ENCODE measurements around the gene PLCB2.

The PLCB2 gene, protein sequence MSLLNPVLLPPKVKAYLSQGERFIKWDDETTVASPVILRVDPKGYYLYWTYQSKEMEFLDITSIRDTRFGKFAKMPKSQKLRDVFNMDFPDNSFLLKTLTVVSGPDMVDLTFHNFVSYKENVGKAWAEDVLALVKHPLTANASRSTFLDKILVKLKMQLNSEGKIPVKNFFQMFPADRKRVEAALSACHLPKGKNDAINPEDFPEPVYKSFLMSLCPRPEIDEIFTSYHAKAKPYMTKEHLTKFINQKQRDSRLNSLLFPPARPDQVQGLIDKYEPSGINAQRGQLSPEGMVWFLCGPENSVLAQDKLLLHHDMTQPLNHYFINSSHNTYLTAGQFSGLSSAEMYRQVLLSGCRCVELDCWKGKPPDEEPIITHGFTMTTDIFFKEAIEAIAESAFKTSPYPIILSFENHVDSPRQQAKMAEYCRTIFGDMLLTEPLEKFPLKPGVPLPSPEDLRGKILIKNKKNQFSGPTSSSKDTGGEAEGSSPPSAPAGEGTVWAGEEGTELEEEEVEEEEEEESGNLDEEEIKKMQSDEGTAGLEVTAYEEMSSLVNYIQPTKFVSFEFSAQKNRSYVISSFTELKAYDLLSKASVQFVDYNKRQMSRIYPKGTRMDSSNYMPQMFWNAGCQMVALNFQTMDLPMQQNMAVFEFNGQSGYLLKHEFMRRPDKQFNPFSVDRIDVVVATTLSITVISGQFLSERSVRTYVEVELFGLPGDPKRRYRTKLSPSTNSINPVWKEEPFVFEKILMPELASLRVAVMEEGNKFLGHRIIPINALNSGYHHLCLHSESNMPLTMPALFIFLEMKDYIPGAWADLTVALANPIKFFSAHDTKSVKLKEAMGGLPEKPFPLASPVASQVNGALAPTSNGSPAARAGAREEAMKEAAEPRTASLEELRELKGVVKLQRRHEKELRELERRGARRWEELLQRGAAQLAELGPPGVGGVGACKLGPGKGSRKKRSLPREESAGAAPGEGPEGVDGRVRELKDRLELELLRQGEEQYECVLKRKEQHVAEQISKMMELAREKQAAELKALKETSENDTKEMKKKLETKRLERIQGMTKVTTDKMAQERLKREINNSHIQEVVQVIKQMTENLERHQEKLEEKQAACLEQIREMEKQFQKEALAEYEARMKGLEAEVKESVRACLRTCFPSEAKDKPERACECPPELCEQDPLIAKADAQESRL

DNA sequence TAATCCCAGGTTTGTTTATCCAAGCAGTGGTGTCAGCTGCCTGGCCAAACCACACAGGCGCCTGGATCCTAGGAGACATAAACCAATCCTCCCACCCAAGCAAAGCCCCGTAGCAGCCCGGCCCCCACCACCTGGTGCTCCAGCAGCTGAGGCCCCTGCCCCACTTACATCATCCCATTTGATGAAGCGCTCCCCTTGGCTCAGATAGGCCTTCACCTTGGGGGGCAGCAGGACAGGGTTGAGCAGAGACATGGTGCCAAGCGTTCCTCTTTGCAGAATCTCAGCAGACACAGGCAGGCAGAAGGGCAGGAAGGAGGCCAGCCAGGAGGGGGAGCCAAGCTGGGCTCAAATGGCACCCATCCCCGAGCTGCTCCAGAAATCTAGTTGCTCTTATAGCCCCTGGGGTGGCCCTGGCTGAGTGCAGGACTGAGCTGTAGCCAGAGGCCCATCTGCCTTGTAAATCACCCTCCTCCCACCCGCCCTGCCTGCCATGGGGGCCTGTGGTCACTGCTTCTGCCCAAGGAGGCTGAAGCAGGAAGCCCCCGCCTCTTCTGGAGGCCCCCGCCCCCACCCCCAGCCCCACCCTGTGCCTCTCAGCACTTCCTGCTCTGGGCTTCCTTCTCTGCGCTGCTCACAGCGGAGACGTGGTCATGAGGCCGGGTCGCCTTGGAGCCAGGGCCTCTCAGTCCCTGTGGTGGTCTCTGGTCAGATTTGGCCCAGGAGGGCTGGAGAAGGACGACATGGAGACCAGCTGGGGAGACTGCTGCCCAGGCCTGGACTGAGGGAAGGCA lies at the start of gene PLCB2:
Gene PLCB2 (minus strand): TSS at position 515 of the 791 bp plus-strand sequence. CDS start 263 bp downstream, at position 252.
- peak in 1 of 2 donors; percentile 25 for DNase-seq (ENCODE audit: low read depth in 2 of 2)

DNA sequence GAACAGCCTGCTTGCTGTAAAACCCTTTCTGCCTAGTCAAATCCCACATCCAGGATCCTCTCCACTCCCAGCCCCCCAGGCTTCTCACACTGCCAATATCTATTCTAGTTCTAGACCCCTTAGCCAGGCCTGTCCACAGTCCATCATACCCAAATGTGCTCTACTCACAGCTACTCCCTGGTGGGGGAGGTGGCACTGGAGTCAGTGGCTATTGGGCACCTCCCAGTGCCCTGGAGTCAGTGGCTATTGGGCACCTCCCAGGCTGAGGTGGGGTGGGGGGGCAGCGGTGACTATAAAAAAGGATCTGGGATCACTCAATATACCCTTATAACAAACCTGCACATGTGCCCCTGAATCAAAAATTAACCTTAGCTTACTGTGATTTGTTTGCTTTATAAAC lies 49.5 kb upstream of the PLCB2 start:
- no peak for DNase-seq (ENCODE audit: low read depth in 2 of 2)

DNA sequence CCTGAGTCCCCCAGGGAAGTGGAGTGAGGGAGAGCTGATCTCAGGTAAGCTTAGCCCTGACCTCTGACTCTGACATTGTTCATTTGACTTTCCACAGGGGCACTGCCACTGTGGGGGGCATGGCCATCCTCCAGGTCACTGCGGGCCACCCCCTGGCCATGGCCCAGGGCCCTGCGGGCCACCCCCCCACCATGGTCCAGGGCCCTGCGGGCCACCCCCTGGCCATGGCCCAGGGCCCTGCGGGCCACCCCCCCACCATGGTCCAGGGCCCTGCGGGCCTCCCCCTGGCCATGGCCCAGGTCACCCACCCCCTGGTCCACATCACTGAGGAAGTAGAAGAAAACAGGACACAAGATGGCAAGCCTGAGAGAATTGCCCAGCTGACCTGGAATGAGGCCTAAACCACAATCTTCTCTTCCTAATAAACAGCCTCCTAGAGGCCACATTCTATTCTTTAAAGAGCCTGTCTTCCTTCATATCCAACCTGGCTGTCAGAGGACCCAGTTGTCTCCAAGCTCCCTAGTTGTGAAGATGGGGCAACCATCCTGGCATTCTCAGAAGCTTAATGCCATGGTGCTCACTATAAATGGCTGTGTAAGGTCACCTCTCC lies 48.3 kb upstream of the PLCB2 start:
- DNase-seq (ENCODE audit: low read depth in 2 of 2) = no peak

DNA sequence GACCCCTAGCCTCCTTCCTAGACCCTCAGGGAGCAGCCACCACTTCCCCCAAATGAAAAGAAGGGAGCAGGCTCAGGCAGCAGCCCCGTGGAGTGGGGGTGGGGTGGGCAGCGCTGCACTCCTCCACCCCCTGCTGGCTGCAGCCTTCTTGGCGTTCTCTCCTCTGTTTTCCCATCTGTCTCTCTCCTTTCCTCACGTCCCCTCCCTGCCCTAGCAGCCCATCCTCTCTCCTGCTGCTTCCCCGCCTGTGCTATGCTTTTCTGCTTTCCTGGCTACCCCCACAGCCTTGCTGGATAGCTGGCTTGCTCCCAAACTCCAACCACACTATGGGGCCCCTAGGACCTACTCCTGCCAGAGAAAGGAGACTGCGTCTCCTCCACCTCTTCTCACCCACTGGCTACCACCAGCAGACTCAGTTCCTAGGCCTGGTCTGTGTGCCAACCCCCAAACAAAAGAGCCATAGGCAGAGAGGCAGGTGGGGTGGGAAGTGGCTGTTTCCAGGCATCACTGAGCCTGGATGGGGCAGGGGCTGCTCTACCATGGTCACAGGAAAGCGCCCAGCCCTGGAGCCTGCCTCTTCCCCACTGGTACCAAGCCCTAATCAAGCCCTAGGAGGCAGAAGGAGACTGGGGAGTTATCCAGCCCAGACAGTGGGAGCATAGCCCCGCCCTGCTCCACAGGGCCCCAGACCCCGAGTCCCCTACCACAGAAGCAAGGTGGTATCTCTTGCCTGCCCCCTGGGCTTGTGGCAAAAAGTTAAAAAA lies 46.9 kb upstream of the PLCB2 start:
- DNase-seq (ENCODE audit: low read depth in 2 of 2) = no peak

DNA sequence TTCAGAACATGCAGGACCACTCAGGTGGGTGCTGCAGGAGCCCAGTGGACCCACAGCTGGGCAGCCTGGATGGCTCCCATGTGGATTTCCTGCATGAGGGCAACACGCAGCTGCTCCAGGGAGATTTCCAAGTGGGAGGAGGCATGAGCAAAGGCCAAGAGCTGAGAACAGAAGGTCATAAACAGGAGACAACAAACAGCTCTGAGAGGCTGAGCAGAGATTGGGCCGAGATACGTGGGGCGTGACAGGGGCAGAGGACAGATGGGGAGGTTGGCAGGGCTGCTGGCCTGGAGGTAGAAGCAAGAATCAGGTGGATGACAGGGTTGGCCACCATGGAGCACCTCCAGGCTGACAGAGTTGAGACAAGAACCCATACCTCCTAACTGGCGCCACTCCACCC lies 46.0 kb upstream of the PLCB2 start:
- DNase-seq (ENCODE audit: low read depth in 2 of 2) = no peak

DNA sequence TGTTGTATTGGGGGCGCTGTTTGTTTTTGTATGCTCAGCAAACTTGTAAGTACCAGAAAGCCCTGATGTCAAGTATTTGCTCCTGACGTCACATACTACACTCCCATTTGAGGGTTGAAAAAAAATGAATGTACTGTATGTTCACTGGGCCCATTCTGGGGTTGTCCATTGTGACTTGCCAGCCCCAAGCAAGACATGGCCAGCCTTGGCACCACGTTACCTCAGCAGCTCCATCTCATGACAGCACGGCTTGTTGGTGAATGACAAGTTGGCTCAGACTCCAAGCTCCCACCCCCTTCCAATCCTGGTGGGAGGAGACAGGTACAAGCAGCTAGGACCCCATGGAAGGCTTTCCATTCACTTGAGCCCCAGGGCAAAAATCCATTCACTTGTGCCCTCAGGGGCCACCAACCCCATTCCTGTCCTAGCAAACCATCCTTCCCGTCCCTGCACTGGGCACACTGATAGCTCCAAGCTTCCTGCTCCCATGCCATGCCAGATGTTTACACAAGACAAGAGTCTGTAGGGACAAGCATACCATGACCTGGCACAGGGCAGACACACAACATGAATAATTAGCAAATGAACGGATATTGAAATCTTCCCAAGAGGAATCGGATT lies 44.7 kb upstream of the PLCB2 start:
- no peak for DNase-seq (ENCODE audit: low read depth in 2 of 2)

DNA sequence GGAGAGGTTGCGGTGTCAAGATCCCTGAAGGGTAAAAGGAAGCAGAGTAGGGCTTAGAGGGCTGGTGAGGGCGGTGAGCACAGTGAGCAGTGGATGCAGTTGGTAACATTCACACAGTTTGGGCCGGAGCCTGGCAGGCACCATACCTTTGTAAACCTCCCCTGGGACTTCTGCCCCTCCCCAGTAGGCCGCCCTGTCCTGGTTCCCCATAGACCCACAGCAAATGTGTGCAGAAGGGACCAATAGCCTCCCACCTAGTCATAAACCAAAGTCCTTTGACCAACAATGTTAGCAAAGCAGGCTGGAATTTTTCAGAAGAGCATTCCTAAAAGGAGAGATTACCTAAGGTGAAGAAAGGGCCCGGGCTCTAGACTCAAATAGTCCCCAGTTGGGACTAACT lies 41.4 kb upstream of the PLCB2 start:
- DNase-seq (ENCODE audit: low read depth in 2 of 2) = no peak

DNA sequence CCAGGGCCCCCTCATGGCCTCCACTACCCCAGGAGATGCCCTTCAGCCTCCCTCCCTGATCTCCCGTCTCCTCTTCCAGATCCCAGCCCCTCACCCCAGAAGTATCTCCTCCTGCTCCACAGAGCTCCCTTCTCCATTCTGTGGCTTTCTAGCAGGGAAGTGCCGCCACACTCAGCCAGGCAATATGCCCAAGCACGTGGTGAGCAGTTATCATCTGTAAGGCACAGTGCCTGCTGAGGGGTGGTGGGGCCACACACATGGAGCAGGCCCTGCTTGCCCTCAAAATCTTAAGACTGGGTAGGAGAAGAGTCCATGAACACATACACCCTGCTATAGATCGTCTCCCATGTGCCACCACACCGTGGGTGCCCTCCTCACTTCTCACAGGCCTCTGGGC lies 40.7 kb upstream of the PLCB2 start:
- DNase-seq (ENCODE audit: low read depth in 2 of 2) = no peak

DNA sequence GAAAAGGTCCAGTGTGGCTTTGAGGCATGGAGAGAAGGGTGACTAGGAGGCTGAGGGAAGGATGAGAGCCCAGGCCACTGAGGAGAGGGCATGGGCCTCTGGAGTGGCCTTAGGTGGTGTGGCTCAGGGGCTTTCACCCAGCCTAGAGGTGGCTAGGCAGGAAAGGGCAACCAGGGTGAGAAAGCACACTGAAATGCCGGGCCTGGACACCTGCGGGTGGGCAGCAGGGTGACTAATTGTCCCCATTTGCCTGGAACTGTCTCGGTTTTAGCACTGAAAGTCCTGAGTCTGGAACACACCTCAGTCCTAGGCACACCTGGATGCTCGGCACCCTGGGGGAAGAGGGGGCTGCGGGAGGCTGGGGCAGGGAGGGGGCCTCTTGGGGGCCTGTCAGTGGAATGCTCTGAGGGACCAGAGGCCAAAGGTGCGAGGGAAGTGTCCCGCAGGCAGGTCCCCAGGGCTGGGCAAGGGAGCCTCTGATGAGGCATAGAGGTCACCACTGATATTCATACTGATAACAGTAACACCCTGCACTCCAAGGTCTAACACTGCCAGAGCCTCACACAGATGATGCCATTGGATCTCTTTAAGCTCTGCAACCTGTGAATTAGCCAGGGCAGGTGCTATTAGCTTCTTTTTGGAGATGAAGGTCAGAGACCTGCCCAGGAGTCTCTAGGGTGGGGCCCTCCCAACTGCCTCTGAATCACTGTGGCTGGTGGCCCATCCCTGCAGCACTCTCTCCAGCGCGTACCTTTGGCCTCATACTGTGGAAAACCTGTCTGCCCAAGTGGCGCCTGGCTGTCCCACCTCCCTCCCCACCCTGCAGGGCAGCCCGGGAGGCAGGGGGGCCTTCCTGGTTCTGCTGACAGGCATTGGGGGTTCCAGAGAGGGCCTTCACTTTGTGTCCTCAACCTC lies 40.1 kb upstream of the PLCB2 start:
- no peak for DNase-seq (ENCODE audit: low read depth in 2 of 2)

DNA sequence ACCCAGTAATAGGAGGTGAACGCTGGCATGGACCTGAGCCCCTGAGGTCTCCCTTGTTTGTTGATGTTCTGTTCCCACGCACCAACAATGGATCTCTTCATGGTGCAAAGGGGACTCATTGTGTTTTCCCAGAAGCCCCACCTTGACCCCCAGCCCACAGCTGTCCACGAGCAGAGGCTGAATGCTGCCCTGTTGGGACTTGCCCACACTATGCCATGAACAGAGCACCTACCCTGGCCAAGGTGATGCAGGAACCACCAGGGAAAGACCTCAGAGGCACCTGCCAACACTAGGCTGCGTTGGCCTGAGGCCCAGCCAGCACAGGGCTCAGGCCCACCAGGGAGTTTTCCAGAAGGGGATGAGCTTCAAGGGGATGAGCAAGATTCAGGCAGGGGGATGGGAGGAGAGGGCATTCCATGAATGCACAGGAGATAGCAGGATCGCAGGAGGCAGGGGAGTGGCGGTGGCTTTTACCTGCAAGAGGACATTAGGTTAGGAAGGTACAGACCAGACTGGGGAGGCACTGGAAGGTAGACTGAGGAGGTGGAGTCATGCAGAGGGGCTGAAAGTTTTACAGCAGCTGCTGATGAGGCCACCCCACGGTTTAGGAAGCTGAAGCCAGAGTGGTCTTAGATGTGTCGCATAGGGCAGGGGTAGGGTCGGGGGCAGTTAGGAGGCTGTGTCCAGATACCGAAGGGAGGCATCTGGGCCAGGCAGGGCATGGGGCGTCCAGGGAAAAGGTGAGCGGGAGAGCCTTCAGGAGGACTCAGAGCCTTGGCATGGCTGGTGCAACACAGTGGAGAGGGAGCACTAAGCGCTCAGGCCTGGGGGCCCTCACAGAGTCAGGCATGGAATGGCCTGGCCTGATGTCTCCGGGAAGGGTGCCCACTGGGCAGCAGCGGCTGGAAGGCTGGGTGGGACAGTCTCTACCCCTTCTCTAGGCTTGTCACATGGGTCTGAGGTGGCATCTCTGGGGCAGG lies 39.1 kb upstream of the PLCB2 start:
- no peak for DNase-seq (ENCODE audit: low read depth in 2 of 2)

DNA sequence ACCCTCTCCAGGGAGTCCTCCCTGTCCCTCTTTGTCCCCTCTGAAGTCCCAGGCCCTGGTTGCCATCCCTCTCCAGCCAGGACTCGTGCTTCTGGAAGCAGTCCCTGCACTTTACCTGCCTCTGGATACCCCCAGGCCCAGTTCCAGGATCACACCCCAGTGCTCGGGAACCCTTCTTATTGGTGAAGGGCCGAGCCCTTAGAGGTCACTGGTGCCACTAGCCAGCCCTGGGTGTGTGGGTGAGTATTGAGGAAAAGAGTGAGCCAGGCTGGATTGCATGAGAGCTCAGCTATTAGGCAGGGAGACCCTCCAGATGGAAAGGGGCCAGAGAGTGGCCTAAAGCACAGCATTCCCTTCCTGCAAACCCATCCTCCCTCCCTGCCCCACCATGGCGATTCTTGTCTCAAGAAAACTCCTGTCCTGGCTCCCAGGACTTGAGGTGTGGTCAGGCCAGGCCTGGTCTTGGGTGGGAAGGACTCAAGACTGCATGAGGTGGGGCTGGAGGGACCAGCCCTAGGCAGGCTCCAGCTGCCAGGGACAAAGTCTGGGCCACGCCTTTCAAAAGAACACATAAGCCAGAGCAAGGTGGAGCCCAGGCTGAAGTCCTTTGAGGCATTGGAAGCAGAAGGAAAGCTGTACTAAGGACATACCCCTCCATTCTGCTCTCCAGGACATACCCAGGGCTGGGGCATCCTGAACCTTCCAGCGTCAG lies 38.3 kb upstream of the PLCB2 start:
- DNase-seq (ENCODE audit: low read depth in 2 of 2) = no peak

DNA sequence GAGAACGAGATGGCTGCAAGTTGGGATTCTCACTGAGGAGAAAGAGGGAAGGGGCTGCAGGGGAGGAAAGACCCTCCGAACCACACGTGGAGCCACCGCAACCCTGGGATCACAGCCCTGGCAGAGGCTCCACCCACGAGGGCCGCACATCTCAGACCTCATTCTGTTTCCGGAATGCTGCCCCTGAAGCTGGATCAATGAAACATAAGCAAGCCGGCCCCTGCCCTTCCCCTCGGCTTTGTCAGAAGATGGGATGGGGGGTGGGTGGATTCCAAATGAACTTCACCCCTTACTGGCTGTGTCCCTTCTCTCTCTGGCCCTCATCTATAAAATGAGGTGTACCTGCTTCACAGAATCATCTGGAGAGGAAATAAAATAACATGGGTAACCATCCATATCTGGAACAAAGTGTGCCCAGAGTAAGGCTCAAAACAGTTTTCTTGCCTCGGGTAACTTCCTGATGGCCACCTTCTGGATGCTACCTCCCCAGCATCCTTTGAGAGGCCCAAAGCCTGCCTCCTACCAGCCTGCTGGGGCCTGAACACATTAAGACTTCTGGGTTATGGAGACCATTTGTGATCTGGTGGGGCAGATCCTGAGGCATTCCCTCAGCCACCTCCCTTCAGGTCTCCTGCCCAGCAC lies 37.6 kb upstream of the PLCB2 start:
- no peak for DNase-seq (ENCODE audit: low read depth in 2 of 2)

DNA sequence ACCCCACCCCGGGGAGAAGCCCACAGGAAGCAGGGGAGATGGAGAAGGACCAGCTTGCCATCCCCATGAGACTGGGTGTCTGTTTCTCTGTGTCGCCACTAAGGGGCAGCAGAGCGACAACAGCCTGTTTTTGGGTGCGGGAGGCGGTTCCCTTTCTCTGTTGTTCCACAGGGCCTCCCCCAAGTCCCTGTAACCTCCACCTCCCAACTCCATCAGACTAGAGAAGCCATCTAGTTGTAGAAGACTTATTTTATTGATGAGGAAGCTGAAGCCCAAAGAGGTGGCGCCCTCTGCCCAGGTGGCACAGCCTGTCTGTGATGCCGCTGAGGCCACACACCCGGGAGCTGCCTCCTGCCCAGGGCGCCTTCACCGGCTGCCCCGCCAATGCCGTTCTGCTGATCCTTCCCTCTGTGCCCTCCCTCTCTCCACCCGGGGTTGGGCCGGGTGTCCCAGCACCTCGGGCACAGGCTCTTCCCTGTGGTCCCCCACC lies 36.9 kb upstream of the PLCB2 start:
- peak in 1 of 2 donors; percentile 33 for DNase-seq (ENCODE audit: low read depth in 2 of 2)

DNA sequence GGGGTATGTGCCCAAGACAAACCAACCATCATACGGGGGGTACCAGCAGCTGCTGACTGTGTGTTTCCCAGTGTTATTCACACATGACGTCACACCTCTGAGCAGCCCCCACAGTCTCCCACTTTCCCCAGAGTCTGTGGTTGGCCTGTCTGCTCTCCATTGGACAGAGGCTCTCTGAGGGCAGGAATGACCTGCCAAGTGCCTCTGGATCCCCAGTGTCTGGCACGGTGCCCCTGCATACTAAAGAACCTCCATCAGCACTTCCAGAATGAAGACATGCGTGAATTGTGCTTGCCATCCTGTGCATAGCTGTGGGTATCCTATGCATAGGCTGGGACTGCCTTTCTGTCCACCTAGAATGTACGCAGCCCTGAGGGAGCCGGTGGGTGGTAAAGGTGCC lies 36.5 kb upstream of the PLCB2 start:
- no peak for DNase-seq (ENCODE audit: low read depth in 2 of 2)

DNA sequence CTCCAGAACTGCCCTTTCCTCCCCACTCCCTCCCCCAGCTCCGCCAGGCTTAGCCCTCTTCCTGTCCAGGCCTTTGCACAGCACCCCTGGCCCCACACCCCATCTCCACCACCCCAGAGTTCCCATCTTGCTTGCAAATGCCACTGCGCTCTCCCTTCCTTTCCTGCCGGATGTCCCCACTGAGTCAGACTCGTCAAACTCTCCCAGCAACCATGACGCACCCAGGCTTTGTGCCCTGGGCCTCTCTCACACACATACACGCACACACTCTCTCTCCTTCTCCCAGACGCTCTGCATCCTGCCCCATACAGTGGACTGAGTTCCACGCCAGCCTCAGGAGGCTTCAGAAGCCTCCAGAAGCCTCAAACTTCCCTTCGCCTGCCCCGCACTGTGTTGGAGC lies 35.8 kb upstream of the PLCB2 start:
- DNase-seq (ENCODE audit: low read depth in 2 of 2) = no peak
